NCI-H128 (cell line): ENCODE data around the gene FKBP1B.
"Not testable (repeated sequence)": the region's sequence is repeated elsewhere in the genome, so short reads cannot be mapped to it uniquely, and the experiment has no call there.

ENCODE experiments used
- DNase-seq: peaks from one replicate; lab custom pipeline; 2025; ENCODE audit not compliant: unreplicated experiment; lab: John Stamatoyannopoulos, UW

Gene FKBP1B

DNA sequence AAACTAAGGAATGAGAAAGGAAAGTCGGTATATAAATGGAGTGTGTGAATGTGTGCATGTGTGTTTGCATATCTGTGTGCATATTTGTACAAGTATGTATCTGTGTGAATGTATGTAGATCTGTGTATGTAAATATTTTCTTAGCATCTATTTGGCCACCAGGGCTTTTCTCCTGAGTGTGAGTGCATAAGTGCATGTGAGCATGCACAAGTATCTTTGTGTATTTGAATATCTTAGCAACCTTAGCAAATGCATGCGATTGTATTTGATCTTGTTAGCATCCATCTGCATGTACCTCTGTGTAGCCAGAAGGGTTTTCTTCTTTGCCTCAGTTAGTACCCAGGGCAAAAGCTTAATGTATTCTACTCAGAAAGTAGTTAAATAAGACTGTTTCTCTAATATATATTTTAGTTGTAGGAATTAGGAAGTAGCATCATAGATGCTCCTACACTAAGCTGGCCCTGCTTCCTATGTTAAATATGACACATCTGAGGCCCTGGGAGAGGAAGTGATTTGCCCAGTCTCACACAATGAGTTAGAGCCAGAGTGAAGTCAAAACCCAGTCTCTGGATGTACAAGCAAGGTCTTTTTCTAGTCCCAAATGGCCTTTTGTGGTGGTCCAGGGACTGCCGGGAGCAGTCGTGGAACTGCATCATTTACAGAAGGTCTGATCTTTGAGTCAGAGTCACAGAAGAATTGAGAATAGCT, 9.2 kb downstream of the FKBP1B start:
- DNase-seq, result no peak

DNA sequence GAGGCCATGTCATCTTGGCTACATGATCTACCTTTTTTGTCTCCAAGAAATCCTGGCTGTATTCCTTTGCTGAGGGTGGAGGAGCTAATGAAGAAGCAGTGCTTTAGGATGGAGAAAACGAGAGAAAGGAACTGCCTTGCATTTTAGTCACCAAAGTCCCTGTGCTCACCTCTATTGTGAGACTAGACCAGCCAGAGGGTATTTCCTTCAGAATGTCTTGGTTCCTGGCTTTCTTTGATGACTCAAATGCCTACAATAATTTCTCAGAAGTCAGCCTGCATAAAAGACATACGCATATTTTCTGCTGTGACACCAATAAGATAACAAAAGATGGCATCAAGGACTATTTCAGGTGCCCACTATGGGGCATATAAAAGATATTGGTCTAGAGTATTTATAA, 15.8 kb downstream of the FKBP1B start:
- no peak for DNase-seq

DNA sequence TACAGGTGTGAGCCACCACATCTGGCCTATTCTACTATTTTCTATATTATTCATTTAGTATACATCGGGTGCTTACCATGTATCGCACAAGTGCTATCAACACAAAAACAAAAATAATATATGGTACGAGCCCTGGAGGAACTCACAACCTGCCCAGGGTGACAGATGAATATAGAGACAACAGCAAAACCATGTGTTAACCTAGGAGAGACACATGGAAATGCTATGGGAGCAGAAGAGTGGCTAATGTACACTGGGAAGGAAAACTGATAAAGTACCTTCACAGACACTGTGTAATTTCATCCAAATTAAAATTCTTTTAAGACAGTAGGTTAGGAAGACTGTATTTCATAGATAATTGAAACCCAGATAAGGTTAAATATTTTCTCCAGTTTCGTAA, 22.7 kb downstream of the FKBP1B start:
- DNase-seq, result no peak

DNA sequence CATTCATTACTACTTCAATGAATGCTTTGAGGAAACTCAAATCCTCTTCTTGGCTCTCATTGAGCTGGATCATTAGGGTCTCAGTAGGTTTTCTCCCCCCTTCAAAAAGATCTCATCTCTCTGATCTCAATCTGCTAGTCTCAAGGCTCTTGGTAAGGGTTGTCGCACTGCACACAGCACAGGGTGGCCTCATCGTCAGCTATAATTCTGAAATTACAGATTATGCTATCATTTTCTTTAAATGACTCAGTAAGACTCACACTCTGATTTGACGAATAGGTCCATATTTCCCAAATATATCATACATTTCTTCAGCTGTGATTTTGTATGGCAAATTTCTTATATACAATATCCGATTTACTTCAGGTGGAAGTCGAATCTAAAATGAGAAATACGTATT, 24.3 kb downstream of the FKBP1B start:
- no peak for DNase-seq

DNA sequence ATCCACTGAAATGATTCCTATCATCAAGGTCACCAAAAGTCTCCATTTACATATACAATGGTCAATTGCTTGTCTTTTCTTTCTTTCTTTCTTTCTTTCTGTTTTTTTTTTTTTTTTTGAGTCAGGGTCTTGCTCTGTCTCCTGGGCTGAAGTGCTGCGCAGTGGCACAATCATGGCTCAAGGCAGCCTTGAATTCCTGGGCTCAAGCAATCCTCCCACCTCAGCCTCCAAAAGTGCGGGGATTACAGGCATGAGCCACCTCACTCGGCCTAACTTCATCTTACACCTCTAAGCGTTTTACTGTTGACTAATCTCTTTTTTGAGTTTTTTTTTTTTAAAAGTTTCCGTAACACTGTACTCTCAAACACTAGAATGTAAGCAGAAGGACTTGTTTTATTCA, 25.7 kb downstream of the FKBP1B start:
- DNase-seq, result no peak

DNA sequence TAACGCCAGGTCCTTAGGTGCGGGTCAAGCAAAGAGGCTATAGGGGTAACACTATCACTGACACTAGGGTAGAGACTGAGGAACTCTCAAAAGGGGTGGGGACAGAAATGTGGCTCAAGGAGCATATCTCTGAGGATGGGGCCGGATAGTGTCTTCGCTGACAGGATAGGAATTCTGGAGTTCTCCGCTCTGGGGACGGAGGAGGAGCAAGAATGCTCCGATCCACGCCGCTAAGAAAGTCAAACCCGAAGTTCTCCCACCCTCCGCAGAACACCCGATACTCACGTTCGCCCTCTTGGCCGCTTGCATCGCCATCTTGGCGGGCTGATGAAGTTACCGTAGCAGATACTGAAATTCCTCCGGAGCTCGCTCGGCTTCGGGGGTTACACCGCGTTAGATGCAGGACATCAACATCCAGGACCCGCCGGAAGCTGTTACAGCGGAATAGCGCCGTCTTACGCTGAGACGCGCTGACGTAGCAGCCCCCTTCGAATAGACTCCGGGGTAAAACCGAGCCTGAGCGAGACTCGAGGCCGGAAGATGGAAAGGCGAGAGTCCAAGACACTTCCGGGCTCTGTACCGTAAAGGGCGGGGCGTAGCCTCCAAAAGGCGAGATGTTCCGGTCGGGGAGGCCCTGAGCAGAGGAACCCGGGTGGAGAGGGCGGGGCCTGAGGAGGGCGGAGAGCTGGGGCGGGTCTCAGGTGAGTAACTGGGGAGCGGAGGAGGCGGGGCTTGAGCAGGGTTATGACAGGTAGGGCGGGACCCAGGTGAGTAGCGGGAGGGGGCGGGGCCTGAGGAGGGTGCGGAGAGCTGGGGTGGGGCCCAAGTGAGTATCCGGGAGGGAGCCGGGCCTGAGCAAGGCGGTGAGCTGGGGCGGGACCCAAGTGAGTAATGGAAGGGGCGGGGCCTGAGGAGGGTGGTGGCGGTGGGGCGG, 26.6 kb downstream of the FKBP1B start, which contains the start of gene SF3B6:
Gene SF3B6 (minus strand): TSS at position 412 of the 934 bp plus-strand sequence. CDS start 97 bp downstream, at position 315.
- DNase-seq, result peak; percentile 99

DNA sequence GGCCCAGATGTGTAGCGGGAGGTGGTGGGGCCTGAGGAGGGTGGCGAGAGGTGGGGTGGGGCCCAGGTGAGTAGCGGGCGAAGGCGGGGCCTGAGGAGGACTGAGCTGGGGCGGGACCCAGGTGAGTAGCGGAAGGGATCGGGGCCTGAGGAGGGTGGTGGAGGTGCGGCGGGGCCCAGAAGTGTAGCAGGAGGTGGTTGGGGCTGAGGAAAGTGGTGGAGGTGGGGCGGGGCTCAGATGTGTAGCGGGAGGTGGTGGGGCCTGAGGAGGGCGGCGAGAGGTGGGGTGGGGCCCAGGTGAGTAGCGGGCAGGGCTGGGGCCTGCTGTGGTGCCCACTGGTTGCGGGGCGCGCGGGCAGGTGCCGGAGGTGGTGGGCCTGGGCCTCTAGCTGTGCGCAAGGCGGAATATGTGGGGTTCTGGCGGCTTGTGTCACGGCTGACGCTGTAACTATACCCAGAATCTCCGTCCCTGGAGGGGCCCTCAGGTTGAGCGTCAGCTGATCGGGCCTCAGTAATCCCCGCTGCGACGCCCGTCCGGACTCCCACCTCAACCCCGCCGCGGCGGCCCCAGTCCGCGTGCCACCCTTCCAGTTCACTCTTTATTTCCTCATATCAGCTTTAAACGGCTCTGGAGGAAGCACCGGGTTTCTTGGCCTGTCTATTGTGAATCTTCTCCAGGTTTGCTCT, 27.5 kb downstream of the FKBP1B start:
- DNase-seq, result no peak

DNA sequence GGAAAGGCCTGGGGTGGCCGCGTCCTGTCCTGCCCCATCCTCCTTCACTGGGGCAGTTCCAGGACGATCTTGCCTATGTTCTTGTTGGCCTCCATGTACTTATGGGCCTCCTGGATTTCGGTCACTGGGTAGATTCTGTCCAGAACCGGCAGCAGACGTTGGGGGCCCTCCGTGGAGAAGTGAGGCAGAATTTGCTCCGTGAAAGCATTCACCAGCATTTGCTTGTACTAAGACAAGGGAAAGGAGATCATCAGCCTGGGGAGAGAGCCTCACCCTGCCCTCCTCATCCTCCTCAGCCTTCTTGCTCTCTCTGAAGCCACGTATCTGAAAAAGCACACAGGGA, 28.0 kb downstream of the FKBP1B start:
- no peak for DNase-seq

DNA sequence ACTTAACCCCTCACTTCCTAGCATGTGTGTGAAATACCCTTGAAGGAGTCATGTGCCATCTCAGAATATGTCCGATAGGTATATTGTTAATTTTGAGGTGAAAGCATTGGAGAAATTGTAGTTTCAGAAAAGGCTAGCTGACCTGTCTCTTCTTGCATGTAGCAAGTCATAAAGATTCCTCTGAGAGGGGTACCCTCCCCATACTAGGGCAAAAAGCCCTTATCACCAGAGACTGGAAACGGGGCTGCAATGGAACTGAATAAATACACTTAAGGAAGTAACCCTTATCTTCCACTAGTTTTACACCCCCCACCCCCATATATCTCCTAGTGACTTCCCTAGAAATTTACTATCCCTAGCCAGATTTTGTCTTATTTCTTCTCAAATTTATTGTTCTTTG, 28.3 kb downstream of the FKBP1B start:
- no peak for DNase-seq

DNA sequence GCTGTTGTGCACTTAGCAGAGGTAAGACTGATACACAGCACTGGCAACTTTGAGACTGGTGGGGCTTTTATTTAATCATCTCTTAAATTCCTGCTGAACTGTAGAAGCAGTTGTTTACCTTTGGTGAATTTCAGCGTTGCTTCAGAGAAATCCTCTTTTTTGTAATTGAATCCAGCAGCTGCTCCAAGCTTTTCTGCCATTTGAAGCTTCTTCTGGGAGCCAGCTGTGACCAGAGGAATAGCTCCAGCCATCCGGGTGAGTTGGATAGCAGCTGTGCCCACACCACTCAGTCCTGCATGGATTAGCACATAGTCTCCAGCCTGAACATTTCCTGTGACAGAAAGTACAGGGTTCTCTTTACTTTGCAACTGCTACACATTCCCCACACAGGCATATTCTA, 31.2 kb downstream of the FKBP1B start:
- no peak for DNase-seq

DNA sequence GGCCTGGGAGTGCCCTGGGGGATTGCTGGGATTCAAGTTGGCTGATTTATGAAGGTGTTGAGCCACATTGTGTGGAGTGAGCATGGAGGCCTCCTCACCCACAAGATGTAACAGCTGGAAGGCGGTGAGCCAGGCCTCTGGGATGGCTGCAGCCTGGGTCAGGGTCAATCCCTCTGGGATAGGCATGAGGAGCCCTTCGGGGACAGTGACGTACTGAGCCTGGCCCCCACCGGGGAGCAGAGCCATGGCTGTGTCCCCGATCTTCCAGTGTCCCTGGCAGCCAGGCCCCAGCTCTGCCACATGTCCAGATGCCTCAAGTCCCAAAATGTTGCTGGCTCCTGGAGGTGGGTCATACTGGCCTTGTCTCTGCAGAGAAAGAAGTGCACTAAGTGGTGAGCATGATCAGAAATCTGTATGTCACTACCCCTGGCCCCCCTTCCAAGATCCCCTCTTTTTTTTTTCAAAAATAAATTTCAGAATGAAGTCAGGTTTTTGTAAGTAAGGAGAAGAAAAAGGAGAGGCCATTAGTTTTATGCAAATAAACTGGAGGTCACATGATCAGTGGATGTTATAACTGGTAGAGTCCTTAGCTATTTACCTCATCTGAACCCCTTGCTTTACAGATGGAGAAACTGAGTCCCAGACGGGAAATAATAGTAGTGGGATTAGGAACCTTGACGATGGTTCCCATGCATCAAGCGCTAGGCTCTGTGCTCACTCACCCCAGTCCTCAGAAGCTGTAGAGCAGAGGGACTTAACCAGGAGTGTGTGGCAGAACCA, 33.4 kb downstream of the FKBP1B start:
- no peak for DNase-seq

DNA sequence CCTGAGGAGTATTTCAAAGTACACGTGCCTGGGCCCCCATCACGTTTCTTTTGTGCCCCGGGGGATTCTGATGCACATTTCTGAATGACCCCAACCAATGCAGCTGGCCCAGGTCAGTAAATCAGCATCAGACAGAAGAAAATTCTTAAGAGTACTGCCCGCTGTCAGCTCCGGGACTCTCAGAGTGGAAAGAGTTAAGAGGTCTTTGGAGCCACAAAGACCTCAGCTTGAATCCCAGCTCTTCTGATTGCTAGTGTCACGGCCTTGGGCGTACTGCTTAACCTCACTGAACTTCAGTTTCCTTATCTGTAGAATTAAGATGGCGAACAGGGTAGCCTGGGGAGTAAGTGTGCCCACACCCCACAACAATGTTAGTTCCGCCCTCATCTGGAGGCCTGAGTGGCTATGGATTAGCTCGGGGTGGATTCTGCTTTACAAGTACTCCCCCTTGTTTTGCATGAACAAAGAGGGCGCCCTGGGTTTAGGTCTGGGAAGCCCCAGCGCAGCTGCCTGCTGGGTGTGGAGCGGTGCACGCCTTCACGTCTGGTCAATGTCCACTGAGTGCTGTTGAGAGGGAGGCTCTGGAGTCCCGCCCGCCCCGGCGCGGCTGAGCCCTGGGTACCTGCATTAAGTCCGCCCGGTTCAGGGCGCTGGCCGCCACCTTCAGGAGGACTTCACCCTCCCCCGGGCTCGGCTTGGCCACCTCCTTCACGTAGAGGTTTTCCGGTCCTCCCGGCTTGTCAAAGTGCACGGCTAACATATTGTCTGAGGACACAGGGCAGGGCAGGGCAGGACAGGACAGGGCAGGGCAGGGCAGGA, 34.2 kb downstream of the FKBP1B start:
- DNase-seq, result peak; percentile 36

DNA sequence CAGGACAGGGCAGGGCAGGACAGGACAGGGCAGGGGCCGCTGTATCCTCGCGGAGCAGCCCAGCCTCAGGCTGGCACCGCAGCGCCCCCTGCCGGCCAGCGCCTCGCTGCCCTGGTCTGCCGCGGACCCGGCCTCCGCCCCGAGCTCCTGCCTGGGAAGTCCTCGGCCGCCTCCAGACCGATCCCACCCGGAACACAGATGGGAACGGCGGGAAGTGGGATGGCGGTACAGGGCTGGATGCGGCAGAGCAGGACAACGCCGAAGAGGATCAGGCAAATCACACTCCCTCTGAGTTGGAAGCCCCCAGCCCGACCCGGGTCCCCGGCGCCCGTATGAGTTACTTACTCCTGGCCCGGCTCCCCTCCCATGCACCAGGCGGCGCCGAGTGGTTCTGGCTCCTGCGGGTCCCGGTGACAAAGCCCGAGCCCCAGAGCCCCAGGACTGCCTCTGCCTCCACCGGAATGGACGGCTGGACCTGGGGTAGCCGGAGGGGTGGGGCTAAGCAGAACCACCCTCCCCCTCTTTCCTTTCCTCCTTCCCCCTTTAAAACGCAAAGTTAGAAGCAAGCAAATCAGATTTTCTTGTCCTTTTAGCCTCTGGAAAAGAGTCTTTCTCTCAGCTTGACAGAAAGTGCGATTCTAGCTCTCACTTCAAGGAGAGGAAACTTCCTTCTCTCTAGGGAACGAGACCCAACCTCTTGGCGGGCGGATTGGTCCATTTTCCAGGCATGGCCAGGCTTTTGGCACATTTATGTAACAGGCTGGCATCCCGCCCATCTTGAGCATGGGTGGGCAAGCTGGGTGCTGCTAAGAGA, 35.1 kb downstream of the FKBP1B start, which contains the start of gene TP53I3:
Gene TP53I3 (minus strand): TSS at position 449 of the 814 bp plus-strand sequence. CDS start 508 bp downstream, outside the sequence.
- DNase-seq, result peak; percentile 79

DNA sequence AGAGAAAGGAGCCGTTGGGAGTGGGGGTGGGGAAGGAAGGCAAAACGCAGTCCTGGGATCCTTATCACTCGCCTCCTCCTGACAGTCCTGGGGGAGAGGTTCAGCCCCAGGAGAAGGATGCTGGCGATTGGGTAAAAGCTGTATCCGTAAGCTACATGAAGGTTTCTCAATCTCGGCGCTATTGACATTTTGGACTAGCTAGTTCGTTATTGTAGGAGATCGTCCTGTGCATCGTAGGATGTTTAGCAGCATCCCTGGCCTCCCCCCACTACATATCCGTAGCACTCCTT, 35.6 kb downstream of the FKBP1B start:
- DNase-seq, result no peak

DNA sequence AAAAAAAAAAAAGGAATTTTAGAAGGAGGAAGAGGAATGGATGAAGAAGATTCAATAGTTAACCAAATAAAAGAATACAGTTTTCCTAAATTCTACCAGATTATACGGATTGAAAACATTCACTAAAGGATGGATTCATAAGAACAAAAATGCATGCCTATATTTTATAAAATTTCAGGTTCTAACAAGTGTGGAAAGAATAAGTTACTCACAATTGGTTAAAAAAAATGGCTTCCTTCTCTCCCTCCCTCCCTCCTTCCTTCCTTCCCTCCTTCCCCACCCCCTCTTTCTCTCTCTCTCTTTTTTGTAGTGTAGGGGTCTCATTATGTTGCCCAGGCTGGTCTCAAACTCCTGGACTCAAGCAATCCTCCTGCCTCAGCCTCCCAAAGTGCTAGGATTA, 36.7 kb downstream of the FKBP1B start:
- DNase-seq, result no peak

DNA sequence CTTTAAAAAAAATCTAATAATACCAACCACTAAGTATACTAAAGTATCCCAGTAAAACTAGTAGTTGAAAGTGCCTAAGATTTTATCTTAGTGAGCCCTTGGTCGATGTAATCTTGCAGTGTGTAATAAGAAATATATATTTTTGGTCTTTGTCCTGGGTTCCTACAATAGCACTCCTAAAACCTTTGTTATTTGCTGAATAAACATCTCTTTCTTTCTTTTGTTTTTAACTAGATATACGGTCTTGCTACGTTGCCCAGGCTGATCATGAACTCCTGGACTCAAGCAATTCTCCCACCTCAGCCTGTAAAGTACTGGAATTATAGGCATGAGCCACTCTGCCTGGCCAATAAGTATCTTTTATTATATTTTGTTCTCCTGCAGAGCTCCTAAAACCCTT, 37.5 kb downstream of the FKBP1B start:
- DNase-seq, result no peak

DNA sequence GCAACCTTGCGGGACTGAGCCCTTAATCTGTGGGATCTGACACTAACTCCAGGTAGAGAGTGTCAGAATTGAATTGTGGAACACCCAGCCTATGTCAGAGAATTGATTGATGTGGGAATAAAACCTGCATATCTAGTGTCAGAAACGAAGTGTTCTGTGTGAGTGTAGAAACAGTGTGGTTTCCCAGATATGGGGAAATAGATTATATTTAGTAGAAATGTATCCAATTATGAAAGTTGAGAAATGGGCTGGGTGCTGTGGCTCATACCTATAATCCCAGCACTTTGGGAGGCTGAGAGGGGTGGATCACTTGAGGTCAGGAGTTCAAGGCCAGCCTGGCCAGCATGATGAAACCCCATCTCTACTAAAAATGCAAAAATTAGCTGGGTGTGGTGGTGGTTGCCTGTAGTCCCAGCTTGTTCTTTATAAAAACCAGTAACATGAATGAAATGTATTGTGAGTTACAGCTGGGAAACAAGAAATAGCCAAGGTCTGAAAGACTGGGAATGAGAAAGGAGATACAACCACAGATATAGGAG, 39.3 kb downstream of the FKBP1B start:
- no peak for DNase-seq

DNA sequence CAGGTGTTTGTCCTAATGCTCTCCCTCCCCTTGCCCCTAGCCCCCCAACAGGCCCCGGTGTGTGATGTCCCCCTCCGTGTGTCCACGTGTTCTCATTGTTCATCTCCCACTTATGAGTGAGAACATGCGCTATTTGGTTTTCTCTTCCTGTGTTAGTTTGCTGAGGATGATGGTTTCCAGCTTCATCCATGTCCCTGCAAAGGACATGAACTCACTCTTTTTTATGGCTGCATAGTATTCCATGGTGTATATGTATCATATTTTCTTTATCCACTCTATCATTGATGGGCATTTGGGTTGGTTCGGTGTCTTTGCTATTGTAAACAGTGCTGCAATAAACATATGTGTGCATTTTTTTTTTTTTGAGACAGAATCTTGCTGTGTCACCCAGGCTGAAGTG, 43.7 kb downstream of the FKBP1B start:
- DNase-seq, result not testable (repeated sequence)

DNA sequence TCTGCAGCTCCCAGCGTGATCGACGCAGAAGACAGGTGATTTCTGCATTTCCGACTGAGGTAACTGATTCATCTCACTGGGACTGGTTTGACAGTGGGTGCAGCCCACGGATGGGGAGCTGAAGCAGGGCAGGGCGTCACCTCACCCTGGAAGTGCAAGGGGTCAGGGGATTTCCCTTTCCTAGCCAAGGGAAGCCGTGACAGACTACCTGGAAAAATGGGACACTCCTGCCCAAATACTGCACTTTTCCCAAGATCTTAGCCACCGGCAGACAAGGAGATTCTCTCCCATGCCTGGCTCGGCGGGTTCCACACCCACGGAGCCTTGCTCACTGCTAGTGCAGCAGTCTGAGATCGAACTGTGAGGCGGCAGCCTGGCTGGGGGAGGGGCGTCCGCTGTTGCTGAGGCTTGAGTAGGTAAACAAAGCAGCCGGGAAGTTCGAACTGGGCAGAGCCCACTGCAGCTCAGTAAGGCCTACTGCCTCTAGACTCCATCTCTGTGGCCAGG, 45.7 kb downstream of the FKBP1B start:
- DNase-seq, result not testable (repeated sequence)
